IPS-NIHi11 (cell line): Measurements from ENCODE around the gene DOCK4.

Experiments used
- DNase-seq: peaks from one replicate; pipeline ENCODE4 v3.0.0; 2012; ENCODE audit warnings: mixed read lengths, low spot score

DOCK4 gene

DNA sequence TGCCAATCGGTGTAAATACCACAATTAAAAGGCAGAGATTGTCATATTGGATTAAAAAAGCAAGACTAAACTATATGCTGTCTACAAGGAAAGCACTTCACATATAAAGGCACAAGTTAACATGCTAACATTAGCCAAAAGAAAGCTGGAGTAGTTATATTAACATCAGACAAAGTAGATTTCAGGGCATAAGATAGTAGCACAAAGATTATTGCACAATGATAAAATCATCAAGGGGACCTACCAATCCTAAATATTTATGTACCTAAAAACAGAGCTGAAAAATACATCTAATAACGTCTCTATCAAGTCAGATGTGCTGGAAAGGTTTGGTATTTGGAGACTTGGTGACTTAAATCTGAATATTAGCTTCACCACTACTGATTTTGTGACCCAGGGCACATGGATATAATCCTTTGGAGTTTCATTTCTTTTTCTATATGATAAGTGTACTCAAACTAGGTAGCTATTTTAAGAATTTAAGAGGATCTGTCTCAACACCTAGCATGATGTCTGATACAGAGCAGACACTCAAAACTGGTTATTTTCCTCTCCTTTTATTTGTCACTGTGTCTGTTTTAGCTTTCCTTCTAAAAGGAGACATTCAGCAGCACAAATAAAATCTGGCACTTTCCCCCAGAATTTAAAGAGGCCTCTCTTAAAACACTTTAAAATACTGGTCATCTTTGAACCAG, 156.5 kb downstream of the DOCK4 start:
- no peak for DNase-seq

DNA sequence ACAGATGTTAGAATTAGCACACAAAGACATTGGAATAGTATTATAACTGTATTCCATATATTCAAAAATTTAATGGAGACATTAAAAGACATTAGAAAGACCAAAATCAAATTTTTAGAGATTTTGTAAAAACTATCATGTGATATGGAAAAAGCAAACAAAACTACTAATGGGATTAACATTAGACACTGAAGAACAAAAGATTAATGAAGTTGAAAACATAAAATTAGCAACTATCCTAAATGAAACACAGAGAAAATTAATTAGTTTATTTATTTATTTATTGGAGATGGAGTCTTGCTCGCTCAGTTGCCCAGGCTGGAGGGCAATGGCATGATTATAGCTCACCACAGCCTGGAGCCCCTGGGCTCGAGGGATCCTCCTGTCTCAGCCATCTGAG, 158.8 kb downstream of the DOCK4 start:
- DNase-seq: no peak

DNA sequence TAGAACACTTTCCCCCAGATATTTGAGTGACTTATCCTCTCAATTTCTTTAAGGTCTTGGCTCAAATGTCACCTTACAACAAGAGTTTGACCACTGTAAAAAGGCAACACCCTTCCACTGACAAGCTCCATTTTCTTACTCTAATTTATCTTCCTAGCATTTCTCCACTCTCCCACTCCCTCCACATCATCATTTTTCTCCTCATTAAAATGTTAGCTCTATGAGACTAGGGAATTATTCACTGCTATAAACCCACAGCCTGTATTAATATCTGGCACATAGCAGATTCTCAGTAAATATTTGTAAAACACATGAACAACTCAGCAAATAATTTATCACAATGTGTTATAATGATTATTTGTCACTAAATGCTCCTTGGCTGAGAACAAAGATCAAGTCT, 161.0 kb downstream of the DOCK4 start:
- no peak for DNase-seq

GRCh38 chr7:112042631-112043030, 163.6 kb downstream of the DOCK4 start:
- no peak for DNase-seq

DNA sequence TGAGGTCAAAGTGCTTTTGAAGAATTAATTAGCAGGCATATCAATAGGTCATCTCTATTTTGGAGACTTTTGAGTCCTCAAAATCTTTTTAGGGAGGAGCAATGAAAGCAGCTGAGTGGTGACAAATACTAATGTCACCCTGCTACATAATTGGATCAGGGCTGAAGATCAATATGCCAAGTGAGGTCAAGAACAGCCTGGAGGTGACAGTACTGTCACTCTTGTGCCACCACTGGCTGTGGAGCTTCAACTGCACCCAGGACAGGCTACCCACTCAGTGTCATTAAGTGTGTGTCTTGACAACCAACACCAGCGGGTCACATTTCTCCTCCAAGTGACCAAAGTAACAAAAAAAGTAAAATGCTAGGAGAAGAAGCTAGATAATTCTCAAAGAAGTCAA, 167.8 kb downstream of the DOCK4 start:
- no peak for DNase-seq

- no peak for DNase-seq
Measured at GRCh38 chr7:112036071-112036470, 170.1 kb downstream of the DOCK4 start.

DNA sequence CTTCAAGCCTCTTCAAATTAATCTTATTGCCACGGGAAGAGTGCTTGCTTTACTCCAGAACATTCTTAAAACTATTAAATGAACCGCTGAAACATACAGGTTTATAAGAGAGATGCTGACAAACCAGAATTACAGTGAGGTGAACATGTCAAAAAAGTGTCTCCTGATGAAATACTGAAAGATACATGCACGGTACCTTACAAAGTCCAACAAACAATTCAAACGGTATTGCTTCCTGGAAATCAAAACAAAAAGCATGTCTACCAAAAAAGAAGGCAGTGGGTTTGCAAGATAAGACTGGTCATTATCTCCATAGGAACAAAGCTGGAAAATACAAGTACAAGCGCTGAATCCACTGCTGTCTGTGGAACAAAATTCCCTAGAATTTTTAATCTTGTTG, 174.5 kb downstream of the DOCK4 start:
- DNase-seq: no peak

DNA sequence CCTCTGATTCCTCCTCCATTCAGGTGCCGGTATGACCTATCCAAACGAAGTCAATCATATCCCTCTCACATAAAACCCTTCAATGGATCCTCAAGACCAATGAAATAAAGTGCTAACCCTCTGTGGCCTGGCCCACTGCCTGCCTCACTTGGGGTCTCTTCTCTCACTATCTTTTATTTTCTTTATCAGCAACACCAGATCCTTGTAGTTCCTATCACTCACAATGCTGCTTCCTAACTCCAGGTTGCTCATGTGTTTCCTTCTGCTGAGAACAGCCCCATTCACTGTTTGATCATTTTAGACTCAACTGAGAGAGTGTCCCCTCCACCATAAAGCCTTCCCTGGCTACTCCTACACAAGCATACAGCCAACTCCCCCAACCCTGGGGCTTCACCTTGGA, 180.6 kb downstream of the DOCK4 start:
- no peak for DNase-seq

- no peak for DNase-seq
Measured at GRCh38 chr7:112023786-112024185, 182.4 kb downstream of the DOCK4 start.

DNA sequence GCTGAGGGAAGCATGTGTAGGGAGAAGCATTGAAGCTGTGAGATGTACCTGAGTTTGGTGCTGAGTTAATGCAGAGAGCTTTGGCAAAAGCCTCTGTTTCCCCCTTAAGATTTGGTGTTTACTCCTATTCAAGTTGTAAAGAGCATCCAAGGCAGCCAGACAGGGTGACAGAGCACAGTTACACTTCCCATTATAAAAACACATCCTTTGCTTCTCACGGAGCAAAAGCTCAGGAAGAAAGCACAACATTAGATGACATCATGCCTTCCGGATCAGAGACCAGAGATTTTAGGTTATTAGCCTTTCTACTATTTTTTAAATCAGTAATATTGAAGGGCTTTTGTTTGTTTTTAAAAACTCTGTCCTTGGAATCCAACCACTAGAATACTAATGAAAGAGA, 182.9 kb downstream of the DOCK4 start:
- no peak for DNase-seq

DNA sequence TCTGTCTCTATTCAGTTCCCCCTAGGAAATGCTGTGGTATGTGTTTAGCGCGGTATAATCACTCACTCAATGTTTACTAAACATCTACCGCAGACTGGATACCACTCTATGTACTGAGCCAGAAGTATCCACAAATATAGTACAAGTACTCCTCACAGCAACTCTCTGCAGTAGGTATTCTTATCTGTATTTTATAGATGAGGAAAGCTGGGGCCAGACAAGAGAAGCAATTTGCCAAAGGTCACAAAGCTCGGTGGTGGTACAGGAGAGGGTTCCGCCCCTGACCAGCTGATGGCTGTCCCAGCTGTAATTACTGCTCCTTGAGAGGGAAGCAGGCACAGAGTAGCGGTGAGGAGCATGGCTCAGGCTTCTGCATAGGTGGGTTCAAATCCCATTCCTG, 184.1 kb downstream of the DOCK4 start:
- no peak for DNase-seq

DNA sequence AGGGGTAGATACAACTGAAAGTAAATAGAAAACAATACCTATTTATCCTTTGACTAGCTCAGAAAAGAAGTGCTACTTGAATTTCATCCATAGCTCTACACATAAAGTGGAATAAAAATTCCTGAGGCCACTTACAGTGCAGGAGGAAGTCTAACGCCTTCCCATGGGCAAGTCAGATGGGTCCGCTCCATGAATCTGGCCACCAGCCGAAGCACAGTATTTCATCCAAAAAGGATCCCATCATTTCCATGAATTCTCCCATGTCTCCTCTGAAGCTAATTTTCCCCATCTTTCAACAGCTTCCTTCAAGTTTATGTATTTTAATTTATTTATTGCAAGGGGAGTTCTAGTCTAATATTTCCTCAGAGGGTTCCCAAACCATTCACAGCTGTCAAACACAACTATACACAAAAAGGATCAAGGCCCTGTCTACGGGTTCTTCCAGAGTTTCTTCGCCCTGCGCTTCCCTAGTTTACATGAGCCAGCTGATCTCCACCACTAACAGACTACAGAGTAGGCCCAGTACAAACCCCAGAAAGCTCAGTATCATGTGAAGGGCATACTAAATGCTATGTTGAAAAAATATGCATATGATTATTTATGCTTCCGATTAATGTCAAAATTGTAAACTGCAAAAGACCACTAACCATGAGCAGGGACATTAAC, 184.7 kb downstream of the DOCK4 start:
- no peak for DNase-seq

- no peak for DNase-seq
Measured at GRCh38 chr7:112020800-112021199, 185.4 kb downstream of the DOCK4 start.

DNA sequence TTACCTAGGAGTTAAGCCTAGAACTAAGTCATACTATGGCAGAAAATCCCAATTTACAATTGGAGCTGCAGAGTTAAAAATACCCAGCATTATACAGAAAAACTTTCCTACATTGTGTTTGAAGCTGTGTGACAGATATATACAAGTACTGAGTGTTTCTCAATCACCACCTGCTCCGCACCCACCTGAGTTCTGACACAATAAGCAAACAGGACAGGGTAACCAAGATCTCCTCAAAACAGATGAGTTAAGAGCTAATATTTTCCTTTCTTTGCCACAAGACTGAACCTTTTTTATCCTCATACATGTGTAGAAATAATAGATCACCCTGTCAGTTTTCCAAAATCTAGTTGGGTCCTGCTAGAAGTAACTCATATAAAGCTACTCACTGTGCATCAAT, 186.3 kb downstream of the DOCK4 start:
- no peak for DNase-seq

DNA sequence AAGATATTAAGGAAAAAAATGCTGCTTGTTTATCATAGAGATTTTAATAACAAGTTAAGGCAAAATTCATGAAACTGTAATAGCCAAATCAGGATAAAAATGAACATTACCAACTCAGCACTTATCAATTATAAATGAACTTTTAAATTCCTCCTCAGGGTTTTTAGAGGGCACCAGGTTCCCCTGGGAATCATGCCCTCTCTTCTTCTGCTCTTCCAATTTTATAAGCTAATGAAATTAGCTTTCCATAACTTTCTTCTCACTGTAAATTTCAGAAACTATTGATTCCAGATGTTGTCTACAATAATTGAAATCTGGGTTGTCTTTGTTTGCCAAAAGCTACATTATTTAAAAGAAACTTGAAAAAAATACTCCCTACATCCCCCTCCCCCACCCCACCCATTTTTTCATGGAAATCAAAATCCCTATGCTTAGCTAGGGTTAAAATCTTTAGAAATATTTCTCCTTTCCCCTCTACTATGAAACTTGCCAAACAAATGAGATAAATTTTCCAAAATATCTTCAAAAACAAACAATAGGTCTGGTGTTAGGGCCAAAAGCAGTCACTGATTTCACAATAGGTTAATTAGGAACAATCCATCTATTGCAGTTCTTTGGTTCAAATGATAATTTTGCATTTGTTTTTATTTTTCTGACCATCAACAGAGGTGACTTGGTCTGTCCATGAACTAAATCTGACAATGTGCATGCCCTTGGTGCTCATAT, 187.7 kb downstream of the DOCK4 start:
- DNase-seq: no peak

DNA sequence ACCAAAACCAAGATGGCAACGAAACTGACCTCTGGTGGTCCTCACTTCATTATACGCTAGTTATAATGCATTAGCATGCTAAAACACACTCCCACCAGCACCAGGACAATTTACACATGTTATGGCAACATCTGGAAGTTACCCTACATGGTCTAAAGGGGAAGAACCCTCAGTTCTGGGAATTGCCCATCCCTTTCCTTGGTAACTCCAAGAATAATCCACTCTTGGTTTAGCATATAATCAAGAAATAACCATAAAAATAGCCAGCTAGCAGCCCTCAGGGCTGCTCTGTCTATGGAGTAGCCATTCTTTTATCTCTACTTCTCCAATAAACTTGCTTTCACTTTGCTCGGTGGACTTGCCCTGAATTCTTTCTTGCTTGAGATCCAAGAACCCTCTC, 191.1 kb downstream of the DOCK4 start:
- no peak for DNase-seq

DNA sequence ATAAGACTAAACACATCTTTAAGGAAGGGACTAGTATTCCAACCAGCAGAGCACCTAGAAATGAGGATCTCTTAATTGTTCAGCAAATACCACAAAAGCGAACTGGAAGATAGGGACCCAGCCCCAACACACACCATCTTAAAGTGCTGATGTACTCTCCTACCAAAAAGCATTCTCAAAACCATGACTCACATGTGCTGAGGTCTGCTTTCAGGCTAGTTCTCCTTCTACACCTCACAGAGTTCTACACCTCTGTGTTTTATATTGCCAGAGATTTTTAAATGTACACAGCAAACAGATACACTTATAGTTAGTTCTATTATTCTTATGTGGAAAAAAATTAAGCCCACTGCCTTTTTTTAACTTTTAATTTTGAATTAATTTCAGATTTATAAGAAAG, 191.9 kb downstream of the DOCK4 start:
- DNase-seq: no peak

- DNase-seq: no peak
Measured at GRCh38 chr7:112013274-112013673, 192.9 kb downstream of the DOCK4 start.

GRCh38 chr7:112012242-112012641, 194.0 kb downstream of the DOCK4 start:
- no peak for DNase-seq

DNA sequence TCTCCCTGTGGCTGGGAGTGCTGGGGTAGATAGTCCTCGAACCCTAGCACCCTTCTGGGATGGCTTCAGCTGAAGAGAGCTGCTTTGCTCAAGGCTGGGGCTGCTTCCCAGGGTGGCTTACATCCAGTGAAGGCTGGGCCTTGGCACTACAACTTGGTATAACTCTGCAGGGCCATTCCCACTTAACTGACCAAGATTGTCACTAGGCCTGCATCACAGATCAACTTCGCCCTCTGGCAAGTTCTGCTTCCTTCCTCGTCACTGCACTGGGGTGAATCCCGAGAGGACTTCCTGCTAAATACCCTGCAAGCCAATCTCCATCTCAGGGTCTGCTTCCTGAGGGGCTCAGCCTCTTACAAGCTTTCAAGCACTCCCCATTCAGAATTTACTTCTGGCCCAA, 195.2 kb downstream of the DOCK4 start:
- no peak for DNase-seq

- DNase-seq: no peak
Measured at GRCh38 chr7:112010109-112010508, 196.1 kb downstream of the DOCK4 start.

DNA sequence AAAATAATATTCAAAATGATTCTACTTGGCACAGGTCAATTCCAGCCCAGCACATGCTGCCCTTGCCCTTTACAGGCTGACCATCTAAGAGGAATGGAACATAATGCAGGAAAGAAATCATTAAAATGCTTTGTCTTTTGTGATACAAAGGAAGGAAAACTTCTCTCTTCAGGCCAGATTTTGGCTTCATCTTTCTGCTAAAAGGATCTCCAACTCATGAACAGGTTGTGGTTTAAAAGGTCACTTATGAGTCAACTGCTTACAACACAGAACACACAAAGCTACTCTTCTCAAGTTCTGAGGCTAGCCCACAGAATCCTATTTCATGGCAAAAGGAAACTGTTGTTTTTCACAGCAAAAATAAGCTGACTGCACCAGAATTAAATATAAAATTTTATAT, 197.1 kb downstream of the DOCK4 start:
- DNase-seq: no peak

DNA sequence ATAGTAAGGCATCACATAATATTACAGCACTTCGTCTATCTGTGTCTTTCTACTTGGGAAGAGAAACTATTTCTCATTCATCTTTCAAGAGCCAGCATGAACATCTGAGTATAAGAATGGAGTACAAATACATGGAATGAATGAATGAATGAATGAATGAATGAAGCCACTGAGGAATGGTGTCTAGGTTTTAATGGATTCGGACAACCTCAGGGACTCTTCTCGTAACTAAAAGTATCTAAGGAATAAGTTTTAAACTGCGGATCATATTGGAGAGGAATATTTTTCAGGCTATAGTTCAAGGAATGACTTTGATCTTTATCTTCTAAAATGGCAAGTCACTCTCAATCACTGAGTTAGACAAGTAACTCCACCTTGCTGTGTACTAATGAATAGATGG, 199.0 kb downstream of the DOCK4 start:
- DNase-seq: no peak
